GM19240 (cell line): Measurements from ENCODE around the gene GCHFR.

ENCODE experiments used
- DNase-seq: peaks from one replicate; pipeline ENCODE4 v3.0.0; 2011; ENCODE audit warnings: low spot score; ENCODE audit not compliant: insufficient read length

The GCHFR gene

DNA sequence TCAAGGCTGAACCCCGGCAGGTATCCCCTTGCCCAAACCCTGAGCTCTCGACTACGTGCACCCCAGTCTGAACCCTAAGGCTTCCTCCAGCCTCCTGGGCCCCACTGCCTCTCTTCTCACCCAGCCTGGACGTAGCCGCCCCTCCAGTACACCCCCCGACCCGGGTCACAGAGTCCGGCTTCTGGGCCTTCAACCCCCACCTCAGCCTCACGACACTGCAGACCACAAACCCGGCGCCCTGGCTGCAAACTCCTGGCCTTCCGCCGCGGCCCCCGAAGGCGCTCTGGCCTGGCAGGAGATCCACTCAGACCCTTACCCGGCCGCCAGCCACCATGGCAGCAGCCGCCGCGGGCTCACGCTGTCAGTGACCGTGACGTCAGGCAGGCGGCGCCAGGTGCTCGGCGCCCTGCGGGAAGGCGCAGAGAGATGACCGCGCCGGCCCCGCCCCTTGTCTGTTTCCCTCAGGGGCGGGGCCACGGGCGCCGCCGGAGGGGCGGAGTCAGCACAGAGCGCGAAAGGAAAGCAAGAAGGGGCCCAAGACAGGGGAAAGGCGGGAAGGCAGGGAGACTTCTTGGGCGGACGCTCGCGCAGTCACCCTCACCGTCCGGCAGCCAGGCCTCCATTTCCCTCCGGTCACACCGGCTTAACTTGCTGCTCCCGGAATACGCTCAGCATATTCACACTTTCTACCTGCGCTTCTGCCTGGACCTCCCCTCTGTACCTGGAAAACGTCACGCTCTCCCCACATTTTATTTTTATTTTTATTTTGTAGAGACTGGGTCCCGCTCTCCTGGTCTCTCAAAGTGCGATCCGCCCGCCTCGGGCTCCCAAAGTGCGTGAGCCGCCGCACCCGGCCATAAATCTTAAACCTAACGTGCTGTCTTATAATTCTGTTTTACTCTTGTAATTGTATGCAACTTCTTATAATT is 8.7 kb upstream of the GCHFR start, which contains the start of gene RMDN3:
TSS of gene RMDN3 (minus strand) at position 372 of the 929 bp plus-strand sequence. CDS start 471 bp downstream, outside the sequence.
- peak; percentile 71 for DNase-seq

DNA sequence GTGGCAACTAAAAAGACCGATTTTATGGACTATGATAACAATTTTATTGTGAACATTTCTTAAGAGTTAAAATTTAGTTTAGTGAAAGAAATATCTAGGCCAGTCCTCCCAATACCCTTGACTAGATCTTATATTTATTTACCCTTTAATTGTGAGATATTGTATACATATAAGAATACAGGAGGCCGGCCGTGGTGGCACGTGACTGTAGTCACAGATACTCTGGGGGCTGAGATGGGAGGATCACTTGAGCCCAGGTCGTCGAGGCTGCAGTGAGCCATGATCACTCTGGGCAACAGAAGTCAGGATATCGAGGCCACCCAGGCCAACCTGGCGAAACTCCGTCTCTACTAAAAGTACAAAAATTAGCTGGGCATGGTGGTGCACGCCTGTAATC is 8.1 kb upstream of the GCHFR start:
- DNase-seq, result no peak

DNA sequence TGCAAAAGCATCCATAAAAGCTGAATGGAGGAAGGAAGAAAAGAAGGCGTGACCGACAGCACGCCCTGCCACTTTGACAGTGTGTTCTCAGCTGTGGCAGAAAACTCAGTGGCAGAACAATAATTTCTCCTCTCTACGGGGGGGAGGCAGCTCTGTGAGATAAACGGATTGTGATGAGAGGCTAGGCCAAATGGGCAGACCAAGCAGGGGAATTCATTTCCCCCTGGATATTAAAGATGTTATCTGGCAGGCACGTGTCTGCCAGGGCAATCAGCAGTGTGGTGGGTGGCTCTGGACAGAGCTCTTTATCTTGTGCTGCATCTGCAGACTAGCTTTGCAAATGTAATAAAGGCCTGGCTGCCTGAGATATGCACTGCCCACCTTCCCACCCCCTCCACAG is 6.9 kb upstream of the GCHFR start:
- DNase-seq, result no peak

DNA sequence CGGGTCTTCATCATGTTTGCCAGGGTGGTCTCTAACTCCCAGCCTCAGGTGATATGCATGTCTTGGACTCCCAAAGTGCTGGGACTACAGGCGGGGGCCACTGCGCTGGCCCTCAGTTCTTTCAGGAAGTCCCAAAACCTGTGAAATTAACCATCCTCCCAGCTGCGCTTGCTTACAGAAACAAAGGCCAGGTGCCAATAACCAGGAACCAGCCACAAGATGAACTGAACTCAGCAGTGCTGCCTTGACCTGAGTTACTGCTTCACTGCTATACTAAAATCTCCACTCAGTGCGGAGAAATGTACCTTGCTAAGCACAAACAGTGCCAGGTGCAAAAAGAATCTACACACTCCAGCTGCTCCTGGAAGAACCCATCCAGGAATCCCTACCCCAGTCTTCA is 3.9 kb upstream of the GCHFR start:
- no peak for DNase-seq

DNA sequence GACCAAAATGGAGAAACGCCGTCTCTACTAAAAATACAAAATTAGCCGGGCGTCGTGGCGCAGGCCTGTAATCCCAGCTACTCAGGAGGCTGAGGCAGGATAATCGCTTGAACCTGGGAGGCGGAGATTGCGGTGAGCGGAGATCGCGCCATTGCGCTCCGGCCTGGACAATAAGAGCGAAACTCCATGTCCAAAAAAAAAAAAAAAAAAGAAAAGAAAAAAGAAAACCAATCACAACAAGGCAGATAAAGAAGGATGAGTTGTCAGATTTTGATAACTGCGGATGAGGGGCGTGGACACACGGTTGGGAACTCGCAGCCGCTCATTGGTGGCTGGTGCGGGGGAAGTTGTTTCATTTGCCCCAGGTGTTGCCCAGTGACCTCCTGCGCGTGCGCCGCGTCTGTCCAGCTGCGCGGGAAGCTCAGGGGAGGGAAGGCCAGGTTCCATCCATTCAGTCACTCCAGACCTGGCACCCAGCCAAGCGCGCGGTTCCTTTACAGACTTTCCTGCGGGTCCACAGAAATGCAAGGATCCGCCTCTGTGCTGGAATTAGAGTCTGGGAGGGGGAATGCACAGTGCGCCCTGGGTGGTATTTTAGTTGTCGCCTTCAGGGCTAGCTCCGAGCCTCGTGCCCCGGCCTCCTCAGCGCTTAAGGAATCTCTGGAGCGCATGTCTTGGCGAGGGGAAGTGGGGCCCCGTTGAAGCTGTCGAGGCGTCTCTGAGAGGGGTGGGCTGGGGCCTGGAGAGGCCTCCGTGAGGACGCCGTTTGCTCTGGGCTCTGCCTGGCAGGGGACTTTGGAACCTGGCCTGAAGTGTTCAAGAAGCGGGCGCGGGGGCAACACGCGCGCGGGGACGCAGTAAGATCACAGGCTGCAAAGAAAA is 708 bp upstream of the GCHFR start:
- DNase-seq, result no peak

DNA sequence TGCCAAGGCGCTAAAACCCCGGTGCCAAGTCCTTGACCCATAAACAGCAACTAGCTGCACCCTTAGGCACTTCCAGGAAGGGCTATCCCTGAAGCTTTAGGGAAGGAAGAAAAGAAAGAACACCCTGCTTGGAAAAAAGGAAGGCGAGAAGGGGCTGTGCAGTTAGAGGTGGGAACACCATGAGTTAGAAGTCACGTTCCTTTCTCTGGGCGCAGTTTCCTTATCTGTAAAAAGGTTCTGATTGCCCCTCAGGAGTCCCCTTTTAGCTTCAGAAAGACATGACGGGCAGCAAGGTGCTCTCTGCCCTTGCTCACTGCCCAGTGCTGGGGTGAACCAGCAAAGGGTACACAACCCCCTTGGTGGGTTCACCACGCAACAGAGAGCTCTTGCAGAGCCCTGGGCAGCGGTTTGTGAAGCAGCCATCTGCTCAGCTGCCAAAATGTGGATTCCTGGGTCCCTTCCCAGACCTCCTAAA is 798 bp downstream of the GCHFR start:
- no peak for DNase-seq

GRCh38 chr15:40766194-40766815 is 2.4 kb downstream of the GCHFR start:
- DNase-seq, result no peak

- DNase-seq, result no peak
Observed at GRCh38 chr15:40766906-40767837, 3.3 kb downstream of the GCHFR start.

DNA sequence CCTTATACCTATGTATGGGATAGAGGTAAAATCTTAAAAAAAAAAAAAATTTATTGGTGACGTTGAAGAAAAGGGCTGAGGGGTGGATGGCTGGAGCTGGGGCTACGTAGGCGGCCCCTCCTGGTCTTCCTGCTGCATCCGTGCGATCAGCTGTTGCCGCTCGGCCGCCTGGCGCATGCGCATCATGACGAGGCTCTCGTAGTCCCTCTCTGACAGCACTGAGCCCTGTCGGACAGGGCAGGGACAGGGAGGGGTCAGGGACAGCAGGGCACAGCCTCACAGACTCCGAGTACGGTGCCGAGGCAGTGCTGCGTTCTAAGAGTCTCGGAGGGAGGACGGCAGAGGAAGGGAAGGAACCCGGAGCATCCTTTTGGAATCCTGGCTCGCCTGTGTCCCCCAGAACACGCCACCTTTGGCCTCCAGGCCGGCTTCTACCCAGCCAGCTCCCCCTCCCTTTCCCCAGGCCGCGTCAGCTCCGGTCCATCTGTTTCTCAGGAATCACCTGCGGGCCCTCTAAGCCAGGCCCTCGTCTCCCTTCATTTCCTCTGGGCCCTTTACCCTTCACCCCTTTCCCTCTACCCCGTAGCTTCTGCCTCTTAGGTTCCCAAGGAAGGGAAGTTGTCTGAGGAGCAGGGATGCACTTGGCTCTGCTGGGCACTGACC is 4.1 kb downstream of the GCHFR start:
- DNase-seq, result no peak

- no peak for DNase-seq
Observed at GRCh38 chr15:40768521-40769273, 4.8 kb downstream of the GCHFR start.

- DNase-seq, result no peak
Observed at GRCh38 chr15:40769274-40770146, 5.6 kb downstream of the GCHFR start, which contains the start of gene C15orf62. TSS of gene C15orf62 (plus strand) at chr15:40769980. CDS start at chr15:40770496, 516 bp downstream.

GRCh38 chr15:40770147-40770721 is 6.4 kb downstream of the GCHFR start:
- no peak for DNase-seq

DNA sequence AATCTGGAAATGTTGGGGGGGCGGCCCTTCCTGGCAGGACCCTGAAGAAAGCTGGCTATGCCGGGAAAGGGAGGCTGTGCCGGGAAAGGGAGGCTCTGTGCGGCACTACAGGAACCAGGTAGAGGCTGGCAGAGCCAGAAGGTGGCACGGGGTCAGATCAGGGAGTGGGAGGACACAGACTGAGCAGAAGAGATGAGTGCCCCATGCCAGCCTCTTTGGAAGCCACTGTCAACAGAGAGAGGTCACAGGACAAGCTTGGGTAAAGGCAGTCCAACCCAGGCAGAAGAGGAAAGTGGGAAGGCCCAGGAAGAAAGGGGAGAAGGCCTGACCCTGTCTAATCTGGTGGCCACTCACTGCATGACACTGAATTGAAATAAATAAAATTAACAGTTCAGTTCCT is 7.4 kb downstream of the GCHFR start:
- DNase-seq, result no peak

DNA sequence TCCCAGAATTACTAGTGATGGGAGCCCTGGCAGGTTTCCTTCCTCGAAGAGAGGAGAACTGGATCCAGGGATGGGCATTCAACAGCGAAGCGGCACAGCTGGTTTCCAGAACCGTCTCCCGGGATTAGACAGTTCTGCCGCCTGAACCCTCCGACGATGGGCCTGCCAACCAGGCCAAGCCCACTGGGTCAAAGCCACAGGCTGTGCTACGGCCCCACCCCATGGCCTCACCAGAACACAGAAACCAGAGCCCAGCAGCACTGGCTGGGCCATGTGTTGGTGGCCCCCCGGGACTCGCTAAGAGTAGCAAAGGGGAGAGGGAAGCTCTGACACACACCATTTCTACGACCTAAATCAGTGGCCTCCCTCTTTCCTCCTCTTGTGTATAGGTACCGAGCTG is 8.1 kb downstream of the GCHFR start:
- DNase-seq, result no peak

DNA sequence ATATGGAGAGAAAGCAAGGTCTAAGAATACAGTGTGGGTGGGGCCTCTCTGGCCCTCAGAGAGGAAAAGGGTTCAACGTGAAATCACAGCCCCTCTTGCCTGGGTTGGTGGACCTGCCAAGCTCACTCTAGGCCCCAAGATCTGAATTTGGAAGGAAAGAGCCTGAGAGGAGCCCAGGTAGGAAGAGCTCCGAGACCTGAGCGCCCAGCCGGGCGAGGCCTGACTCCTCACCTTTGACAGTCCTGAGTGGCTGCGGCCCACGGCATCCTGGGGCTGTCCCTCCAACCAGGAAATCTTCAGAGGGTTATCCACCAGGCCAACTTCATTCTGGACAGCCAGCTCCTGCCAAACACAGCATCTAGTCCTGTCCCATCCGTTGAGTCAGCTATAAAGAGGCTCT is 9.6 kb downstream of the GCHFR start:
- DNase-seq, result no peak

DNA sequence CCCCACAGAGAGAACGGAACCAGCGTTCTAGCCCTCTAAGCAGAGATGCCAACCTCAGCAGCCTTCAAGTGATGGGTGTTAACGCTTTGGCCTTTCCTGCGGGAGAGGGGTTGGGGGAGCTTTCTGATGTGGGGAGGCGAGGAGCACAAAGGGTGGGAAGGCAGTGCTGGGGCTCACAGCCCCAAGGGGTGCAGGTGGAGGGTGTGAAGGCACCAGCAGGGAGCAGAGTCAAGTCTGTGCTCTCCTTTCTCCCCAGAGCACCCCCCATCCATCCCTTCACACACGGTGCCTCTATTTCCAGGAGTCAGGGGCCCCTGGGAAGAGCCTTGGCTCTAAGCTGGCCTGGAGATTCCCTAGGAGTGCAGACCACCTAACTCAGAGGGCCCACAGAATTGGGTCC is 10.0 kb downstream of the GCHFR start:
- no peak for DNase-seq

GRCh38 chr15:40775007-40775406 is 11.1 kb downstream of the GCHFR start:
- no peak for DNase-seq
